Measurements from ENCODE around the gene VPS45.
"Not testable (repeated sequence)": the region's sequence is repeated elsewhere in the genome, so short reads cannot be mapped to it uniquely, and the experiment has no call there.

VPS45 gene, protein sequence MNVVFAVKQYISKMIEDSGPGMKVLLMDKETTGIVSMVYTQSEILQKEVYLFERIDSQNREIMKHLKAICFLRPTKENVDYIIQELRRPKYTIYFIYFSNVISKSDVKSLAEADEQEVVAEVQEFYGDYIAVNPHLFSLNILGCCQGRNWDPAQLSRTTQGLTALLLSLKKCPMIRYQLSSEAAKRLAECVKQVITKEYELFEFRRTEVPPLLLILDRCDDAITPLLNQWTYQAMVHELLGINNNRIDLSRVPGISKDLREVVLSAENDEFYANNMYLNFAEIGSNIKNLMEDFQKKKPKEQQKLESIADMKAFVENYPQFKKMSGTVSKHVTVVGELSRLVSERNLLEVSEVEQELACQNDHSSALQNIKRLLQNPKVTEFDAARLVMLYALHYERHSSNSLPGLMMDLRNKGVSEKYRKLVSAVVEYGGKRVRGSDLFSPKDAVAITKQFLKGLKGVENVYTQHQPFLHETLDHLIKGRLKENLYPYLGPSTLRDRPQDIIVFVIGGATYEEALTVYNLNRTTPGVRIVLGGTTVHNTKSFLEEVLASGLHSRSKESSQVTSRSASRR

DNA sequence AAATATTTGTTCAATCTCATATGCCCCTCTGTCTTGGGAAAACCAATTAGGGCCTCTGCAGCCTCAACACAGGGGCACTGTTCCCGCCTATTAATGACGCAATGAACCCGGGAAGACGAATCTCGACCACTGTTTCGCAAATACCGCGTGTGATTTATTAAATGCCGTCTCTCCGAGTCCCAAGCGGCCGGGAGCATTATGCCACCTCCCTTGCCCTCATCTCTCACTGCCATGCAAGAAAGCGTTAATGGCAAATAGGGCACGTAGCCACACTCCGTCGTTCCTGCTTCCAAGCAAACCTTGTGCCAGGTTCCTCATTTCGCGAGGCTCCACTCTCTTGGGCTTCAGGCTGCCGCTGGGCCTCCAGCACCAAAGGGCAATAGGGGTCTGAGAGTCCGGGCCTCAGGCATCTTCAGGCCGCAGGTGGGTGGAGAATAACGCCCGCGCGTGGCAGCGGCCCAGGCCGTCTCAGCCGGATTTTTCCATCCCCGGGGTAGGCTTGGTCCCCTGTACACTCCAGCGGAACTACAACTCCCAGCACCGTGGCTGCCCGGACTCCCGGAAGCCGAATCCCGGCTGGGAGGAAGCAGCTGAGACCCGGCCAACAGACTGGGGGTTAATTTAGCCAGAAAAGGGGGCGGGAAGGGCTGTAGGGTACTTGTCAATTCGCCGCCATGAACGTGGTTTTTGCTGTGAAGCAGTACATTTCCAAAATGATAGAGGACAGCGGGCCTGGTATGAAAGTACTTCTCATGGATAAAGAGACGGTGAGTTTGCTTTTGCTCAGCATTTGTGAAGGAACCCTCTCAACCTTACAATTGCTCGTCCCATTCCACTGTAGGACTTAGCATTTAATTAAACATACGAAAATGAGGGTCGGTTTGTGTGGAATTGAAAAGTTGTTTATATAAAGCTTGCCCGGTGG is at the start of gene VPS45:
TSS of gene VPS45 (plus strand) at position 593 of the 925 bp plus-strand sequence. CDS start at position 675, 82 bp downstream.
- peak; percentile 75 for FAIRE-seq

DNA sequence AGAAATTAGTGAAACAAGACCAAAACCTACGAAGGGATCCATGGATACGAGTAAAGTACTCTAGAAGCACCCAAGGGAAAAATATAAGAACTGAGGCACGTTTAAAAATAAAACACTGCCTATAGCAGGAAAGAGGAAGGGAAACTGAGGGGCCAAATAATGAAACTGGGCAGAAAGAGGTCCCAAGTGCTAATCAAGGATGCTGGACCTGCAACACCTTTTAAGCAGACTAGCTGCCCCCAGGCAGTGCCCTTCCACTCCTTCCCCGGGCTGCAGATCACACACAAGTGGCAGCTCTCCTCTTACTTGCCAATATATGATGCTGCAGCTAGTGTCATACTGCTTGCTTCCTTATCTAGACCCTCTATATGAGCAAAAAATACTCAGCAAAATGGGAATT is 49.4 kb upstream of the VPS45 start:
- FAIRE-seq: no peak

DNA sequence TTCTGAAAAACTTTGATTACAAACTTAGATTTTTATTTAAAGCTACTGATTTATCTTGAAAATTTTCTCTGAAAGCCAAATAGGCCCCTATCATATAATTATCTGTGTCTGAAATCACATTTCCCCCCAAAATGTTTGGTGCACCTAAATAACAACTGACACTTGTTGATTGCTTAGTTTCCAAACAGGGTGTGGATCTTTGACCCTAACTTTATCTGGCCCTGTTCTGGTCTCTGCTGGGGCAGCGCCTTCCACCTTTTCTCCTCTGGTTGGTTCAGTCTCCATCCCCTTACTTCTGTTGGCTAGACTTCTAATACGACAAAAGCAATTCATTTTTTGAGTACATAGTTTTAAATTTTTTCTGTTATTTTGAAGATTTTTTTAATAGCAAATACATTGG is 46.9 kb upstream of the VPS45 start:
- FAIRE-seq: no peak

DNA sequence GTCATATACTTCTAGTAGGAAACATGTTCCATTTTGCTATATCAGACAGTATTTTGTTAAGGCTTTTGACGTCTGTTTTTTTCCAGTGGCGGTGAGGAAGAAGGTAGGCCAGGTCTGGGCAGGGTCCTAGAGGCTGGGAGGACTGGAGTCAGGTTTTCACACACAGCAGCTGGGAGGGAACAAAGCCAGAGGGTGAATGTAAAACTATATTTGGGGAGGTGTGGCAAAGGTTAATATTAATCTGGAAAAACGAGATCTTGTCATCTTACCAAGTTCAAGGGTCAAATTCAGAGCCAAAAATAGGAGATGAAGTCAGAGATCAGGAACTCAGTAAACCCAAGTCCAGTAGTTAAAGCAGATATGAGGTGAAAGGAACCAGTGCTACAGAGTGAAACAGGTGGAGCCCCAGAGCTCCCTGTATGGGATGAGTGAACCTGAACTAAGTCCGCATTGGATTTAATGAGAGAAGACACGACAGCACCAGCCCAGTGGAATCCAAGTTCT is 46.3 kb upstream of the VPS45 start:
- no peak for FAIRE-seq

DNA sequence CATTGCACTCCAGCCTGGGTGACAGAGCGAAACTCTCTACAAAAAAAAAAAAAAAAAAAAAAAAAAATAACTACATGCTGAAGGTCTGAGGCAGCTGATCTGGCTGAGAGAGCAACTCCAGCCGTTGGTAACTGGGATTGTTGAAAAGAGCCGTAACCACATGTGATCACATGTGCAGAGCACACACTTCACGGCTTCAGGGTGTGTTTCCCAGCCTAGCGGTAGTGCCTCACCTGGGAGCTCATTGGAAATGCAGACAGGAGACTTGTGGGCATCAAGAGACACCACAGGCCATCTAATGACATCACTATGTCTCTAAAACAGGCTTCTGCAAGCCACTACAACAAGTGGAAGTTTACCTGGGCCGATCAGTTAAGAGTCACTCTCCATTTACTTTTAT is 45.2 kb upstream of the VPS45 start:
- no peak for FAIRE-seq

DNA sequence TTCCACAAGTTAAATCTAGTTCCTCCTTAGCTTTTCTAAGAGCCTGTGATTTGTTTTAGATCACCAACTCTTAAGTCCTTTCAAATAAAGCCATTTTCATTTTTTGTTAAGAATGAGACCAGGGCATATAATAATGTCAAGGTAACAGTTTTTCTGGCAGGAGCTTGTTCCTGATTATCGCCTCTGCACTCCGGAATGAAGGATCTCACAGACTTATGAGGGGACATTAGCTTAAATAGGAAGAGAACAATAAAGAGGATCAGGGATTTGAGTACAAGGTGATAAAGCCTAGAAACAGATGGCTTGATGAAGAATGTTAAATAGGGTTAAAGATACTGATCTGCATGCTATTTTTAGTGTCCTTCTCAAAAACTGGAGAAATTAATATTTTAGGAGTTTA is 43.4 kb upstream of the VPS45 start:
- no peak for FAIRE-seq

DNA sequence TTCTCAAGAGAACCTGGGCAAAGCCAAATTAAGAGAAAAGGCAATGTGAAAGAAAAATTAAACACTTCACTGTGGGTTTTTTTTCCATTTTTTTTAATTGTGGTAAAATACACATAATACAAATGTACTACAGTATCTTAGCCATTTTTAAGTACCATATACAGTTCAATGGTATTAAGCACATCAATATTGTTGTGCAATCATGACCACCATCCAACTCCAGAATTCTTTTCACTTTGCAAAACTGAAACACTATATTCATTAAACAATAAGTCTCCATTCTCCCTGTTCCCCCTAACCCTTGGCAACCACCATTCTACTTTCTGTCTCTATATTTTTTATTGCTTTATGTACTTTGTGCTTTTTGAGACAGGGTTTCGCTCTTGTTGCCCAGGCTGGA is 39.3 kb upstream of the VPS45 start:
- FAIRE-seq: no peak

DNA sequence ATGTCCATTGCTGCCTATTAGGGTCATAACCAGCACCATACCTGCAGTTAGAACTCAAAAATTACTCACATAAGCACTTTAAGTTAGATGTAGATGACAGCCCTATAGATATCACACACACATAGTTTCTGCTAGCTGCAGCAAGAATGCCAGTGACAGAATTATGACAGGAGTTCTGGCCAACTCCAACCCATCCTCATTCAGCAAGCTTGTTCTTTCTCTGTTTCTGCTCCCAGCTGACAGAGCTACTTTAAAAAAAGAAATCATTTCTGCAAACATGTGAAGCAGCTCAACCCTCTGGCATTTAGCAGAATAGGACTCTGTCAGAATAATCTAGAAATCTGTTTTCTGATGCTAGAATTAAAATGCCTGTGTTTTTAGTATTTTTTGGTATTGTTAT is 33.2 kb upstream of the VPS45 start:
- FAIRE-seq: no peak

DNA sequence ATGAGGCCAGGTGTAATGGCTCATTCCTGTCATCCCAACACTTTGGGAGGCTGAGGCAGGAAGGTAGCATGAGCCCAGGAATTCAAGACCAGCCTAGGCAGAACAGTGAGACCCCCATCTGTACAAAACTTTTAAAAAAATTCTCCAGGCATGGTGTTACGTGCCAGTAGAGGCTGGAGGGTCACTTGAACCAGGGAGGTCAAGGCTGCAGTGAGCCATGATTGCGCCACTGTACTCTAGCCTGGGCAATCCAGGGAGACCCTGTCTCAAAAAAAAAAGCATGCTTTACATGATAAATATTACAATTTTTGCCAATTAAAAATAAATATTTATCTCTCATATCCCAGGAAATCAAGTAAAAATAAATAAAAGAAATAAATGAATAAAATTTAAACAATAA is 17.6 kb upstream of the VPS45 start:
- FAIRE-seq: peak; percentile 51

DNA sequence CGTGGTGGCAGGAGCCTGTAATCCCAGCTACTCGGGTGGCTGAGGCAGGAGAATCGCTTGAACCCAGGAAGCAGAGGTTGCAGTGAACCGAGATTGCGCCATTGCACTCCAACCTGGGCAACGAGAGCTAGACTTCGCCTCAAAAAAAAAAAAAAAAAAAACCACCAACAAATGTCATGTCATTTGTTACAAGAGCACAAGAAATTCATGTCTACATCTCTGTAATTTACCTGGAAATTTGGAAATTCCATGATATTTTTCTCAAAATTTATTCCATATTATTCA is 16.5 kb upstream of the VPS45 start:
- no peak for FAIRE-seq

DNA sequence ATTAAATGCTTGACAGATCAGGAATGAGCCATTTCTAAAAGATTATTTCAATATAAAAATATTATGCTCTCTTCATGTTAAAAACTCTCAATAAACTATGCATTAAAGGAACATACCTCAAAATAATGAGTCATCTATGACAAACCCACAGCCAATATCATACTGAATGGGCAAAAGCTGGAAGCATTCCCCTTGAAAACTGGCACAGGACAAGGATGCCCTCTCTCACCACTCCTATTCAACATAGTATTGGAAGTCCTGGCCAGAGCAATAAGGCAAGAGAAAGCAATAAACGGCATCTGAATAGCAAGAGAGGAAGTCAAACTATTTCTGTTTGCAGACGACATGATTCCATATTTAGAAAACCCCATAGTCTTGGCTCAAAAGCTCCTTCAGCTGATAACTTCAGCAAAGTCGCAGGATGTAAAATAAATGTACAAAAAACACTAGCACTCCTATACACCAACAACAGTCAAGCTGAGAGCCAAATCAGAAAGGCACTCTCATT is 15.6 kb upstream of the VPS45 start:
- FAIRE-seq: not testable (repeated sequence)

DNA sequence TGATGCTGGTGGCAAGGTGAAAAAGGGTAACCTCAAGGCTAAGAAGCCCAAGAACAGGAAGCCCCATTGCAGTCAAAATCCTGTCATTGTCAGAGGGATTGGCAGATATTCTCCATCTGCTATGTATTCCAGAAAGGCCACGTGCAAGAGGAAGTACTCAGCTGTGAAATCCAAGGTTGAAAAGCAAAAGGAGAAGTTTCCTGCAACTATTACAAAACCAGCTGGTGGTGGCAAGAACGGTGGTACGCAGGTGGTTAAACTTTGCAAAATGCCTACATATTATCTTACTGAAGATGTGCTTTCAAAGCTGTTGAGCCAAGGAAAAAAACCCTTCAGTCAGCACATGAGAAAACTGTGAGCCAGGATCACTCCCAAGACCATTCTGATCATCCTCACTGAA is 13.7 kb upstream of the VPS45 start:
- FAIRE-seq: no peak

DNA sequence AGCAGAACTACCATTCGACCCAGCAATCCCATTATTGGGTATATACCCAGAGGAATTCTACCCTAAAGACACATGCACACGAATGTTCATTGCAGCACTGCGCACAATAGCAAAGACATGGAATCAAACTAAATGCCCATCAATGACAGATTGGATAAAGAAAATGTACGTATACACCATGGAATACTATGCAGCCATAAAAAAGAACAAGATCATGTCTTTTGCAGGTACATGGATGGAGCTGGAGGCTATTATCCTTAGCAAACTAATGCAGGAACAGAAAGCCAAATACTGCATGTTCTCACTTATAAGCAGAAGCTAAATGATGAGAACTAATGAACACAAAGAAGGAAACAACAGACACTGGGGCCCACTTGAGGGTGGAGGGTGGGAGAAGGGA is 12.1 kb upstream of the VPS45 start:
- not testable (repeated sequence) for FAIRE-seq

DNA sequence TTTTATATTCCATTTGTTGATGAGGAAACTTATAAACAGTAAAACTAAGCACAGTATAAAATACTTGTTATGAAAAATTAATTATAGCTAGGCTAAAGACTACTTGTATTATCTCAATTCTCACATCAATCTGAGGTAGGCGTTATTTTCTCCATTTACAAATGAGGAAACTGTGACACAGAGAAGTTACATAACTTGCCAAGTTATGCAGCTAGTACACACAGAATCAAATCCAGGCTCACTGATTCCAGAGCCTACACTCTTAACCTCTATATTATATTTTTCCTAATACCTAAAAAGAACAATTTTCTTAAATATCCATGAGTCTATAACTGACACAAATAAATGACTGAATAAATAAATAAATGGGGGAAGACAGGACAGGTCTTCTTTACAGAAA is 11.2 kb upstream of the VPS45 start:
- FAIRE-seq: no peak

DNA sequence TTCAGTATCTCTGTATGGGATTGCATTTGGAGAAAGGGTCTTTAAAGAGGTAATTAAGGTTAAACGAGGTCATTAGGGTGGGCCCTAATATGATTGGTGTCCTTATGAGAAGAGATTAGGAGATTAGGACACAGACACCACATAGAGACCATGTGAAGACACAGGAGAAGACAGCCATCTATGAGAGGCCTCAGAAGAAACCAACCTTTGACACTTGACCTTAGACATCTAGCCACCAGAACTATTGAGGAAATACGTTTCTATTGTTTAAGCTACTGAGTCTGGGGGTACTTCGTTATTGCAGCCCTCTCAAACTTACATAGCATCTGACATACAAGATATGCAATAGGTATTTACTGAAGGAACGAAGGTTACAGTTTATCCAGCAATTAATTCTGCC is 7.3 kb upstream of the VPS45 start:
- no peak for FAIRE-seq

DNA sequence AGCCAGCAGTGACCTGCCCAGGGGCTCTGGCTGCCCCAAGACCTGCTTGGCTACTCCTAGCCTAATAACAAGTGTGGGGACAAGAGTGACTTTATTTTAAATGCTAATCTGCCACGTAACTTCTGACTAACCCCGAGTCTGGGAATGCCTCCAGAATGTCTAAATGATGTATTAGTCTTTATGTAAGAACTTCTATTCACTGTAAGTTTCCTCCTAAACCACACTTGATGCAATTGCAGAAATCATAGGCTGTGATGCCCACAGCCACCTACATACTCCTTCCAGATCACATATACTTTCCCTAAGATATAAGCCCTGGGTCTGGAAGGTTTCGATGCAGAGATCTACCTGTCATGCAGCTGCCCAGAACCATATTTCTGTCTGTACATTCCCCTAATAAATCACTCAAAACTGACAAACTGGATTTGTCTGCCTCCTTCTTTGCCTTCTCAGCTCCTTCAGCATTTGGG is 5.9 kb upstream of the VPS45 start:
- FAIRE-seq: no peak

DNA sequence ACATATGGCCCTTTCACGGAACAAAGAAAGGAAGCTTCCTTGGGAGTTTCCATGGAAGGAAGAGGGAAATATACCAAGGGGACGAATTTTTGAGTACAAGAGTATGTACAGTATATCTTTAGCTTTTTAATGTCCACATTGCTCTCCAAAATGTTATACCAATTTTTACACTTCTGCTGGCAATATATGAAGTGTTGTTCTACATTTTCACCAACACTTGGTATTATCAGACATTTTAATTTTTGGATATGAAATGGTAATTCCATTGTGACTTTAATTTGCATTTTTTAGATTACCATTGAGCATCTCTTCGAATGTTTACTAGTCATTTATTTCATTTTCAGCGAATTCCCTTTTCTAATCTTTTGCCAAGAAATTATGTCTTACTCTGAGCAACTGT is 5.5 kb upstream of the VPS45 start:
- no peak for FAIRE-seq

DNA sequence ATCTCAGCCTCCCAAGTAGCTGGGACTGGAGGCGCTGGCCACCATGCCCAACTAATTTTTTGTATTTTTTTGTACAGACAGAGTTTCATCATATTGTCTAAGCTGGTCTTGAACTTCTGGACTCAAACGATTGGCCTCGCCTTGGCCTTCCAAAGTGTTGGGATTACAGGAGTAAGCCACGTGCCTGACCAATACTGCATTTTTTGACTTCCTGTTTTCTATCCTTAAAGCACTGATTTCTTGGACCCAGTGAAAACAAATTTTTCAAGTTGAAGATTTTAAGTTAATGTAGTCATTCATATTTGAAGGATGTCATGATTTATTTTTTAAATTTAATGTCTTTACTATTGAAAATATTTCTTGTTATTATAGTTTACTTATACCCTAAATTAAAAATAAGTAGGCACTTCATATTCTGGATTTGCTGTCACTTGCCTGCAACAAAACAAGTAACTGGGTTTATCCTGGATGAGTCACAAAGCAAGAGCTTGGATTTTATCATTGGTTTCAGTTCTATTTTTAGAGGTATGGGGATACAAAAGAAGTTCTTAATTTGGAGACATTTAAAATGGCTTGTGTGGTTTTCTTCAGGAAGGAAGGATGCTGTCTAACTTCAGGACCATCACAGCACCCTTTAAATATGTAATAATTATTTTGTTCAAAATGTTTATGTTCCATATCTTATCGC is 2.2 kb upstream of the VPS45 start:
- no peak for FAIRE-seq

DNA sequence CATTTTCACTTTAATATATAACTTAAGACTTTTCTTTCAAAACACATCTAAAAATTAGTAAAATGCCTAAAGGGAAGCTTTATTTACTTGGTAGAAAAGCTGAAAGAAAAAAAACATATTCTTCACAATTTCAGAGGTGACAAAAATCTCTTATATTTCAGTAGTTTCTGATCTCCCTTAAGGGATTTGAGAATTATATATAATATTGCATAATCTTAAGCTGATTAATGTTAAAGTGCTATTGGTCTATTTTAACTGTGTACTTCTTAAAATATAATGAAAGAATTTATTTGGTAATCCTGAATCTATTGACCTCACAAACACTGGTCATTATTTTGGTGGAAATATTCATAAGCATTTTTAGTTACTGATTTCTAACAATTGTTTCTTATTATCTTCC is 1.2 kb upstream of the VPS45 start:
- FAIRE-seq: peak; percentile 78

DNA sequence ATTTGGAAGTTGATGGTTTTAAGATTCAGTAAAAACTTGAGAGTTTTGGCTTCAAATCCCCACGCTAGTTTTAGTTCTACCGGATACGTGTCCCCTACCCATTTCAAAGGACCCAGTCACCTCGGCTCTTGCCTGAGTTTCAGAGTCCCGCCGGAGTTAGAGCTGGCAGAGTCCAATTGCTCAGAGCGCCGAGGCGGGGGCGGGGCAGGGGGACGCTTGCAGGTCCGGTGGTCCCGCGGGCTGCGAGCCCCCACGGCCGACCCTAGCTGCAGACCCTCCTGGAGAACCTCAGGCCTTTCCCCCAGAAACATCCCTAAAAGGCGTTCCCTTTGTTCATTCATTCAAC is 765 bp upstream of the VPS45 start:
- FAIRE-seq: no peak

DNA sequence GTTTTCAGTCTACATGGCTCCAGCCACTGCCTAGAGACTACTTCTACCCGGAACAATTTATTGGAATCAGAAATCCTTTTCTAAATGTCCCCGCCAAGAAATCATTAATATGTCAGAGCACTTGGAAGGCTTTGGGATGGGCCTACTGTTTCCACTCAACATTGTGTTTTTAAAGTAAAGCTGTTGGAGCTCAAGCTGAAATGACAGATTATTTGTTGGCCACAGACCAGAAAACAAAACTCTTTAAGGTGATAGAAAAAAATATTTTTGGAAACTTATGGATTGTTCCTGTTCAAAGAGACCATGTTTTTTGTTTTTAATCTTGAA is 496 bp downstream of the VPS45 start:
- FAIRE-seq: no peak

DNA sequence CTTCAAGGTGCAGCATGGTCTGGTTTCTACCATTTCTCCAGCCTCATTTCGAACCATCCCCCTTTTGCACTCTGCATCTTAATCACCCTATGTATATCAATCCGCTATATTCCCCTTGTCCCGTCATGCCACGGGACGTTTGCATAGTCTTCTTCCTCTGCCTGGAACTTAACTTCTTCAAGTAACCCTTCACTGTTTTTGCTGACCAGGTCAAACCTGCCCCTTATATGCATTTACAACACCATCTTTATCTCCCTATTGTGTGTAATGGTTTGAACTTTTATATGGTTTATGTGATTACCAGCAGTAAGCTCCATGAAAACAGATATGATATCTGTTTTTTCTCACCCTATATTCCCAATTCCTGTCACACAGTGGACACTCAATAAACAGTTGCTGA is 2.3 kb downstream of the VPS45 start:
- FAIRE-seq: no peak

DNA sequence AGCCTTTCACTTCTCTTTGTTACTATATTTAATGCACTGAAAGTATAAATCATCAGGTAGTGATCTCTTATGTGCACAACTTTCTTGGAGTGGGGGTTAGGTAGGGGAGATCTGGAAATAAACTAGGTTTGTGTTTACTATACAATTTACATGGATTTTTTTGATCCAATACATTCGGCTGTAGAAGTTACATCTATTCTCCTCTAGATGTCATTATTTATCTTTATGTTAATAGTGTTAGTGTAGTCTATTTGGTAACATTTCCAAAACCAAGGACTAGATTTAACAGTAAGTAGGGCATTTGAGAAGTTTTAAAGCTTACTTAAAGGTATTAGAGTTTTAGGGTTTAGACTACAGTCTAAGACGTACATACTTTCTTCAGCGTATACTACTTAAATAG is 5.4 kb downstream of the VPS45 start:
- peak; percentile 98 for FAIRE-seq
